ENCODE results near the gene CHN1. TPM values are rescaled to one million over a fixed set of nuclear protein-coding genes. Genes with fewer than 3 reads are reported as not detected.

The CHN1 gene
- total RNA-seq, 2 donors from 2014 or later: 13.3 to 30.7 TPM

DNA sequence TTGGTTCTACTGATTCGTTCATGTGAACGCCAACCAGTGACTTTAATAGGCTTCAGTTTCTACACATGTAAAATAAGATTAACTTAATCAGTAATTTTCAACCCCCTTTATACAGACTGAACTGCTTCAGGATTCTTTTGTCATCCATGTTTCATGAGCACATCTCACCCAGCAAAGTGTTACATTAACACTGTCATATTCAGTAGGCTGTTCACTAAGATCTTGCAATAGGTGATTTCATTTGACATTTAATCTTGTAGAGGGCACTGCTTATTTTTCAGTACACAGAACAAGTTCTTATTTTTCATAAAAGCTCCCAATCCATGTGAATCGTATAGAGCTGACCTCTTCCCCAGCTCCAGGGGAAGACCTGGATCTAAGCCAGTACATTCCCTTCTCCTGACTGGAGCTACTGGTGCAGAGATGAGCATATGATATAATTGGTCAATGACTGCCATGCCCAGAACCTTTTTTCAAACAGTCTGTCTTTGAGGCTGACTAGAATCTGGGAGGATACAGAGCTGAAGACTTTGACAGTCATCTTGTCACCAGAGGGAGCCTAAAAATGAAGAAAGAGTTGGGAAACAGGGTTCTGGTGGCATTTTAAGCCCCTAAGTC lies 168.7 kb downstream of the CHN1 start:
- H3K36me3 ChIP-seq: no peaks in the 10 kb centered on the region
- TF ChIP-seq, protein P1, sequence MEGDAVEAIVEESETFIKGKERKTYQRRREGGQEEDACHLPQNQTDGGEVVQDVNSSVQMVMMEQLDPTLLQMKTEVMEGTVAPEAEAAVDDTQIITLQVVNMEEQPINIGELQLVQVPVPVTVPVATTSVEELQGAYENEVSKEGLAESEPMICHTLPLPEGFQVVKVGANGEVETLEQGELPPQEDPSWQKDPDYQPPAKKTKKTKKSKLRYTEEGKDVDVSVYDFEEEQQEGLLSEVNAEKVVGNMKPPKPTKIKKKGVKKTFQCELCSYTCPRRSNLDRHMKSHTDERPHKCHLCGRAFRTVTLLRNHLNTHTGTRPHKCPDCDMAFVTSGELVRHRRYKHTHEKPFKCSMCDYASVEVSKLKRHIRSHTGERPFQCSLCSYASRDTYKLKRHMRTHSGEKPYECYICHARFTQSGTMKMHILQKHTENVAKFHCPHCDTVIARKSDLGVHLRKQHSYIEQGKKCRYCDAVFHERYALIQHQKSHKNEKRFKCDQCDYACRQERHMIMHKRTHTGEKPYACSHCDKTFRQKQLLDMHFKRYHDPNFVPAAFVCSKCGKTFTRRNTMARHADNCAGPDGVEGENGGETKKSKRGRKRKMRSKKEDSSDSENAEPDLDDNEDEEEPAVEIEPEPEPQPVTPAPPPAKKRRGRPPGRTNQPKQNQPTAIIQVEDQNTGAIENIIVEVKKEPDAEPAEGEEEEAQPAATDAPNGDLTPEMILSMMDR (IDR thresholded peaks at IDR 0.05): no peak
- no peaks in the 10 kb centered on the region for H3K27me3 ChIP-seq (replicated peaks; ENCODE audit: insufficient read depth)
- peaks cover 4% of the 10 kb centered on the region in 2 donors for H3K4me1 ChIP-seq (ENCODE audit: control insufficient read depth in 1 of 2, low read depth in 2 of 2)
- no peak overlapping the region for H3K27ac ChIP-seq
- no peak for DNase-seq (ENCODE audit: low spot score)
- H3K9me3 ChIP-seq: no peaks in the 10 kb centered on the region
- H3K4me3 ChIP-seq: no peak overlapping the region
- ATAC-seq (ENCODE audit: insufficient number of reproducible peaks, low FRiP score, low read depth): no peak

DNA sequence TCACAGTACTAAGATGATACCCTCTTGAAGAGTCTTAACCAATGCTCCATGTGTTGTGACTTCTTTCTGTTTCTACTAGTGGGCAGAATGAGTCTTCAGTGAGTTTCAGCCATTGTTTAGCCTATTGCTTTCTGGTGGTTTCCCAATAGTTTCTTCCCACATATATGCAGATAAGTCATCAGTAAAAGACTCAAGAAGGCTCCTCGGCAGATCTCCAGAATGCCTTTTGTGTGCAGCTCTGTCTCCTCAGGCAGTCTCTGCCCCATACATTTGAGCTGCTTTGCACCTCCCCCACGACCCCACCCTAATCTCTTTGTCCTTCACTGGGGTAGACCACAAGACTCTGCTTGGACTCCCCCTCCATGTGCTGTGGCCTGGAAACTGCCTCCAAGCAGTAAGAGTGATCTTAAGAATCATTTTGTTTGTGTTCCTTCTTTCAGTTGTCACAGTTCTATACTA lies 169.4 kb downstream of the CHN1 start:
- no peaks in the 10 kb centered on the region for H3K36me3 ChIP-seq
- TF ChIP-seq, protein P1 (IDR thresholded peaks at IDR 0.05): no peak
- H3K4me3 ChIP-seq: no peak overlapping the region
- DNase-seq (ENCODE audit: low spot score): no peak
- H3K4me1 ChIP-seq (ENCODE audit: control insufficient read depth in 1 of 2, low read depth in 2 of 2): peaks cover 4% of the 10 kb centered on the region in 2 donors
- no peaks in the 10 kb centered on the region for H3K27me3 ChIP-seq (replicated peaks; ENCODE audit: insufficient read depth)
- no peaks in the 10 kb centered on the region for H3K9me3 ChIP-seq
- no peak overlapping the region for H3K27ac ChIP-seq
- ATAC-seq (ENCODE audit: insufficient number of reproducible peaks, low FRiP score, low read depth): no peak

DNA sequence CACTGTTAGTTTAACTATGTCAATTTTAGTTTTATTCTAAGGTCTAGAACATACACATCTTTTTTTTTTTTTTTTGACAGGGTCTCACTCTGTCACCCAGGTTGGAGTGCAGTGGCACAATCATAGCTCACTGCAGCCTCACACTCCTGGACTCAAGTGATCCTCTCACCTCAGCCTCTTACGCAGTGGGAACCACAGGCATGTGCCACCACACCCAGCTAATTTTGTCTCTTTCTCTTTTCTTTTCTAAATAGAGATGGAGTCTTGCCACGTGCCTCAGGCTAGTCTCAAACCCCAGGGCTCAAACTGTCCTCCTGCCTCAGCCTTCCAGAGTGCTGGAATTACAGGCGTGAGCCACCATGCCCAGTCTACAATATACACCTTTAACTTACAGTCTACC lies 171.4 kb downstream of the CHN1 start:
- H3K4me1 ChIP-seq (ENCODE audit: control insufficient read depth in 1 of 2, low read depth in 2 of 2): peaks cover 4 to 5% of the 10 kb centered on the region in 2 donors
- TF ChIP-seq, protein P1 (IDR thresholded peaks at IDR 0.05): no peak
- H3K27me3 ChIP-seq (replicated peaks; ENCODE audit: insufficient read depth): no peaks in the 10 kb centered on the region
- DNase-seq (ENCODE audit: low spot score) (no peak), ATAC-seq (ENCODE audit: insufficient number of reproducible peaks, low FRiP score, low read depth) (no peak)
- no peaks in the 10 kb centered on the region for H3K36me3 ChIP-seq
- no peak overlapping the region for H3K27ac ChIP-seq
- no peak overlapping the region for H3K4me3 ChIP-seq
- H3K9me3 ChIP-seq: no peaks in the 10 kb centered on the region

DNA sequence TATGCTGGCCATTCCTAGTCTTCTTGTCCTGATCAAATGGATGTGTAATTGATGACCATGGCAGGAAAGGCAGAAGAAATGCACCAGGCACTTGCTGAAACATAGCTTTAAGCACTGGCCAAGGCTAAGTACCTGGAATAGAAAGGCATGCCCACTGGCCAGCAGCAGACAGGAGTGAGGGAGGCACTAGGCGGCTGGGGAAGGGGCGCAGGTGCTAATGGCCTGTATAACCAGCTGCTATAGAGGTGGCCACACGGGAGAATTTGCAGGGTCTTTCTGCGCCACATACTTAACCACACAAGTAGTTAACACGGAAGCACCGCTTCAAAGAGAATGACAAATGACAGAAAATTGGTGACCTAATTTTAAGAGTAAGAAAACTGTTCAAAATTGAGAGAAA lies 174.6 kb downstream of the CHN1 start:
- Histone ChIP-seq H3K4me1 (ENCODE audit: control insufficient read depth in 1 of 2, low read depth in 2 of 2) (peaks cover 24 to 31% of the 10 kb centered on the region in 2 donors), H3K4me3 (no peak overlapping the region), H3K9me3 (no peaks in the 10 kb centered on the region), H3K27me3 (replicated peaks; ENCODE audit: insufficient read depth) (no peaks in the 10 kb centered on the region), H3K36me3 (no peaks in the 10 kb centered on the region), H3K27ac (no peak overlapping the region)
- no peak for DNase-seq (ENCODE audit: low spot score)
- ATAC-seq (ENCODE audit: insufficient number of reproducible peaks, low FRiP score, low read depth): no peak
- TF ChIP-seq, protein P1 (IDR thresholded peaks at IDR 0.05): no peak

DNA sequence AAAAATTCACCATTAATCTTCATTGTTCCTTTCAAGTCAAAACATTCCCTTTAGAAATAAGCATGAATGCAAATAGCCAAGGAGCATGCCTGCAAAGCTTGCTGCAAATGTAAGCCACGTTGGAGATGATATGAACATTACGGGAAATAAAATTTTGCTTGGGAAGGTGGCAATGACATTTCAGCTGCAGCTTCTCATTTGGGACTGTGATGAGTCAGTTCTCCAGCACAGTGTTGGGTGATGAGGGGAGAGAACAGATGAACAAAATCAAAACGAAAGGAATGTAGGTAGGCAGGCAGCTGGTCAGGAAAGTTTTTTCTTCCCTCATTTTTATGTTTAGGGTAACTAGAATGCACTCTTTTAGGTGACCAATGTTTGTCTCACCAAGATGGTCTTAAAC lies 175.6 kb downstream of the CHN1 start:
- Histone ChIP-seq H3K36me3 (no peaks in the 10 kb centered on the region), H3K27me3 (replicated peaks; ENCODE audit: insufficient read depth) (no peaks in the 10 kb centered on the region), H3K4me1 (ENCODE audit: control insufficient read depth in 1 of 2, low read depth in 2 of 2) (peaks cover 24 to 38% of the 10 kb centered on the region in 2 donors), H3K27ac (no peak overlapping the region), H3K4me3 (no peak overlapping the region), H3K9me3 (no peaks in the 10 kb centered on the region)
- TF ChIP-seq, protein P1 (IDR thresholded peaks at IDR 0.05): no peak
- DNase-seq (ENCODE audit: low spot score): no peak
- ATAC-seq (ENCODE audit: insufficient number of reproducible peaks, low FRiP score, low read depth): no peak
